Dendritic cell treated with granulocyte-macrophage colony-stimulating factor and Interleukin-4, amounts not matched to agents 40 ng/mL and 50 ng/mL, for 4 days (primary cell): ENCODE measurements around the gene ZBTB34.
A peak's percentile ranks its signal among the peaks of the same experiment; 100 is the strongest.

ENCODE experiments used
- H3K27ac Mint-ChIP-seq: one replicate; pipeline ENCODE4 v1.8.0; 2022; ENCODE audit warnings: mild to moderate bottlenecking, mixed read lengths
- H3K27me3 Mint-ChIP-seq: one replicate; pipeline ENCODE4 v1.8.0; 2022; ENCODE audit warnings: mild to moderate bottlenecking, mixed read lengths
- H3K36me3 Mint-ChIP-seq: one replicate; pipeline ENCODE4 v1.8.0; 2022; ENCODE audit warnings: low read depth, mixed read lengths
- H3K4me1 Mint-ChIP-seq: one replicate; pipeline ENCODE4 v1.8.0; 2022; ENCODE audit warnings: low read depth, mixed read lengths
- H3K4me3 Mint-ChIP-seq: one replicate; pipeline ENCODE4 v1.8.0; 2022; ENCODE audit warnings: mild to moderate bottlenecking, moderate library complexity, mixed read lengths
- H3K9me3 Mint-ChIP-seq: one replicate; pipeline ENCODE4 v1.8.0; 2022; ENCODE audit warnings: mixed read lengths
- intact Hi-C: fragments of 100-400 bp; cut with micrococcal nuclease; formaldehyde crosslinking; loops from one replicate; pipeline ENCODE4 v1.15.0; 2022

The ZBTB34 gene

GRCh38 chr9:126833710-126834345, 26.6 kb upstream of the ZBTB34 start:
- Mint-ChIP-seq H3K27me3 (no peaks in the 10 kb centered on the region), H3K27ac (no peak overlapping the region), H3K36me3 (peaks cover 86% of the 10 kb centered on the region), H3K4me3 (no peak overlapping the region), H3K4me1 (peaks cover 18% of the 10 kb centered on the region), H3K9me3 (no peaks in the 10 kb centered on the region)
- intact Hi-C loops, result no loop called here

GRCh38 chr9:126834672-126835071, 25.8 kb upstream of the ZBTB34 start:
- Mint-ChIP-seq H3K36me3 (peaks cover 89% of the 10 kb centered on the region), H3K27ac (no peak overlapping the region), H3K4me1 (peaks cover 23% of the 10 kb centered on the region), H3K9me3 (no peaks in the 10 kb centered on the region), H3K27me3 (no peaks in the 10 kb centered on the region), H3K4me3 (no peak overlapping the region)
- intact Hi-C loops, result no loop called here

- Mint-ChIP-seq H3K9me3 (no peaks in the 10 kb centered on the region), H3K4me3 (no peak overlapping the region), H3K27me3 (no peaks in the 10 kb centered on the region), H3K4me1 (peaks cover 23% of the 10 kb centered on the region), H3K27ac (no peak overlapping the region), H3K36me3 (peaks cover 79% of the 10 kb centered on the region)
- intact Hi-C loops, result no loop called here
Measured at GRCh38 chr9:126836216-126836615, 24.2 kb upstream of the ZBTB34 start.

- H3K9me3 Mint-ChIP-seq, result no peaks in the 10 kb centered on the region
- no peak overlapping the region for H3K27ac Mint-ChIP-seq
- peaks cover 58% of the 10 kb centered on the region for H3K36me3 Mint-ChIP-seq
- peaks cover 29% of the 10 kb centered on the region for H3K4me1 Mint-ChIP-seq
- no peak overlapping the region for H3K4me3 Mint-ChIP-seq
- H3K27me3 Mint-ChIP-seq, result no peaks in the 10 kb centered on the region
- intact Hi-C loops, result no loop called here
Measured at GRCh38 chr9:126838055-126838811, 22.2 kb upstream of the ZBTB34 start.

GRCh38 chr9:126838895-126839294, 21.5 kb upstream of the ZBTB34 start:
- Mint-ChIP-seq H3K36me3 (peaks cover 52% of the 10 kb centered on the region), H3K9me3 (no peaks in the 10 kb centered on the region), H3K4me3 (no peak overlapping the region), H3K4me1 (peaks cover 33% of the 10 kb centered on the region), H3K27ac (no peak overlapping the region), H3K27me3 (no peaks in the 10 kb centered on the region)
- intact Hi-C loops, result no loop called here

GRCh38 chr9:126839301-126839700, 21.1 kb upstream of the ZBTB34 start:
- peaks cover 33% of the 10 kb centered on the region for H3K4me1 Mint-ChIP-seq
- H3K4me3 Mint-ChIP-seq, result no peak overlapping the region
- peaks cover 48% of the 10 kb centered on the region for H3K36me3 Mint-ChIP-seq
- no peak overlapping the region for H3K27ac Mint-ChIP-seq
- no peaks in the 10 kb centered on the region for H3K9me3 Mint-ChIP-seq
- intact Hi-C loops, result no loop called here
- no peaks in the 10 kb centered on the region for H3K27me3 Mint-ChIP-seq

- H3K9me3 Mint-ChIP-seq, result no peaks in the 10 kb centered on the region
- H3K36me3 Mint-ChIP-seq, result peaks cover 20% of the 10 kb centered on the region
- intact Hi-C loops, result no loop called here
- H3K27me3 Mint-ChIP-seq, result no peaks in the 10 kb centered on the region
- H3K27ac Mint-ChIP-seq, result peak overlapping the region; percentile 31
- H3K4me1 Mint-ChIP-seq, result peaks cover 26% of the 10 kb centered on the region
- H3K4me3 Mint-ChIP-seq, result no peak overlapping the region
Measured at GRCh38 chr9:126842220-126842842, 18.1 kb upstream of the ZBTB34 start.

GRCh38 chr9:126842977-126843799, 17.3 kb upstream of the ZBTB34 start:
- intact Hi-C loops, result no loop called here
- Mint-ChIP-seq H3K4me1 (peaks cover 30% of the 10 kb centered on the region), H3K4me3 (no peak overlapping the region), H3K27ac (peak overlapping the region; percentile 31), H3K27me3 (peaks cover 1% of the 10 kb centered on the region), H3K9me3 (no peaks in the 10 kb centered on the region), H3K36me3 (peaks cover 17% of the 10 kb centered on the region)

- Mint-ChIP-seq H3K27ac (no peak overlapping the region), H3K4me1 (peaks cover 25% of the 10 kb centered on the region), H3K27me3 (peaks cover 1% of the 10 kb centered on the region), H3K36me3 (peaks cover 8% of the 10 kb centered on the region), H3K9me3 (no peaks in the 10 kb centered on the region), H3K4me3 (no peak overlapping the region)
- intact Hi-C loops, result no loop called here
Measured at GRCh38 chr9:126844085-126844484, 16.4 kb upstream of the ZBTB34 start.

GRCh38 chr9:126847051-126847450, 13.4 kb upstream of the ZBTB34 start:
- Mint-ChIP-seq H3K4me3 (no peak overlapping the region), H3K4me1 (peaks cover 22% of the 10 kb centered on the region), H3K36me3 (no peaks in the 10 kb centered on the region), H3K9me3 (no peaks in the 10 kb centered on the region), H3K27ac (no peak overlapping the region), H3K27me3 (peaks cover 5% of the 10 kb centered on the region)
- intact Hi-C loops, result no loop called here

- Mint-ChIP-seq H3K27me3 (peaks cover 10% of the 10 kb centered on the region), H3K9me3 (no peaks in the 10 kb centered on the region), H3K4me3 (no peak overlapping the region), H3K27ac (no peak overlapping the region), H3K36me3 (no peaks in the 10 kb centered on the region), H3K4me1 (peaks cover 7% of the 10 kb centered on the region)
- intact Hi-C loops, result no loop called here
Measured at GRCh38 chr9:126849591-126850225, 10.7 kb upstream of the ZBTB34 start.

- intact Hi-C loops, result no loop called here
- no peak overlapping the region for H3K4me3 Mint-ChIP-seq
Measured at GRCh38 chr9:126851286-126851880, 9.1 kb upstream of the ZBTB34 start.

GRCh38 chr9:126852086-126852688, 8.3 kb upstream of the ZBTB34 start:
- intact Hi-C loops, result no loop called here
- Mint-ChIP-seq H3K4me3 (no peak overlapping the region), H3K27me3 (peaks cover 10% of the 10 kb centered on the region), H3K36me3 (no peaks in the 10 kb centered on the region), H3K27ac (no peak overlapping the region), H3K4me1 (peaks cover 7% of the 10 kb centered on the region), H3K9me3 (no peaks in the 10 kb centered on the region)

More at GRCh38 chr9:126851286-126851880, 9.1 kb upstream of the ZBTB34 start:
- H3K4me1 Mint-ChIP-seq, result peaks cover 7% of the 10 kb centered on the region
- H3K36me3 Mint-ChIP-seq, result no peaks in the 10 kb centered on the region
- no peaks in the 10 kb centered on the region for H3K9me3 Mint-ChIP-seq
- H3K27me3 Mint-ChIP-seq, result peaks cover 10% of the 10 kb centered on the region
- no peak overlapping the region for H3K27ac Mint-ChIP-seq
